Measurements from ENCODE around the gene SUMF1. TPM values are rescaled to one million over a fixed set of nuclear protein-coding genes. Genes with fewer than 3 reads are reported as not detected.

The SUMF1 gene
- total and polyA plus RNA-seq, 8 donors = 27.1 to 43.9 (median 35.3) TPM

DNA sequence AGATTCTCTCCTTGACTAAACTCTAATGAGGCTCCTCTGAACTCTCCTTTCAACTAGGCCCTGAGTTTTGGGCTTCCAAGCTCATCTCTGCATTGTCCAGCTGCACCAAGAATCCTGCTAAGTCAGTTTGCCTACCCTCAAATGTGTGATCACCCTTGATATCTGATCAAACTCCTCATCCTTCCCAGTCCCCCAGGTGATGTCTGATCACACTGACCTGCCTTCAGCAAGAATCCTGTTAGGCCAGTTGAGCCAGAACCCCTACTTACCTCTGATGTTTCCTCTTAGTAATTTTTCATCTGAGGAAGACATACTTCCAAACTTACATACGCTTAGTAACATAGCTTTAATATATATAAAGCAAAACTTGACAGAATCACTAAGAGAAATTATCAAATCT is 28.8 kb downstream of the SUMF1 start:
- Histone ChIP-seq H3K36me3 (no peaks in the 10 kb centered on the region), H3K4me3 (no peak overlapping the region), H3K4me1 (no peaks in the 10 kb centered on the region), H3K27ac (no peak overlapping the region), H3K9me3 (no peaks in the 10 kb centered on the region), H3K27me3 (no peaks in the 10 kb centered on the region)
- ATAC-seq (no peak), DNase-seq (no peak)
- intact Hi-C loops (cut with DNase I) = no loop called here
- TF ChIP-seq, protein P1, sequence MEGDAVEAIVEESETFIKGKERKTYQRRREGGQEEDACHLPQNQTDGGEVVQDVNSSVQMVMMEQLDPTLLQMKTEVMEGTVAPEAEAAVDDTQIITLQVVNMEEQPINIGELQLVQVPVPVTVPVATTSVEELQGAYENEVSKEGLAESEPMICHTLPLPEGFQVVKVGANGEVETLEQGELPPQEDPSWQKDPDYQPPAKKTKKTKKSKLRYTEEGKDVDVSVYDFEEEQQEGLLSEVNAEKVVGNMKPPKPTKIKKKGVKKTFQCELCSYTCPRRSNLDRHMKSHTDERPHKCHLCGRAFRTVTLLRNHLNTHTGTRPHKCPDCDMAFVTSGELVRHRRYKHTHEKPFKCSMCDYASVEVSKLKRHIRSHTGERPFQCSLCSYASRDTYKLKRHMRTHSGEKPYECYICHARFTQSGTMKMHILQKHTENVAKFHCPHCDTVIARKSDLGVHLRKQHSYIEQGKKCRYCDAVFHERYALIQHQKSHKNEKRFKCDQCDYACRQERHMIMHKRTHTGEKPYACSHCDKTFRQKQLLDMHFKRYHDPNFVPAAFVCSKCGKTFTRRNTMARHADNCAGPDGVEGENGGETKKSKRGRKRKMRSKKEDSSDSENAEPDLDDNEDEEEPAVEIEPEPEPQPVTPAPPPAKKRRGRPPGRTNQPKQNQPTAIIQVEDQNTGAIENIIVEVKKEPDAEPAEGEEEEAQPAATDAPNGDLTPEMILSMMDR (IDR thresholded peaks at IDR 0.05) = no peak

DNA sequence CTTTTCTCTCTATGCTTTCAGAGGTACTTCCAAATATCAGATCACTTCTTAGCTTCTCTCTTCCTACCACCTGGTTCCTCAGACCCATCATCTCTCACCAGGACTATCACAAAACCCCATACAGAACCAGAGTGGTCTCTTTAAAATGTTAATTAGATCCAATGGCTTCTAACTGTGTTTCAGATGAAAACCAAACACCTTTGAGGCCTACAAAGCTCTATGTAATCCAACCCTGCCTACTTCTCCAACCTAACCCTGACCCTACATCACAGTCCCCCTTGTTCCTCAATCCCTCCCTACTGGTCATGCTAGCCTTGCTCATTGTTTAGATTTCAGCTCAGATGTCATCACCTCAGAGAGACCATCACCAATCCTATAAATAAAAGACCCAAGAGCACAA is 34.8 kb downstream of the SUMF1 start:
- no peaks in the 10 kb centered on the region for H3K27me3 ChIP-seq
- no peak overlapping the region for H3K4me3 ChIP-seq
- ATAC-seq (no peak), DNase-seq (no peak)
- peaks cover 0 to 5% of the 10 kb centered on the region in 2 donors for H3K36me3 ChIP-seq
- peaks cover 0 to 4% of the 10 kb centered on the region in 2 donors for H3K9me3 ChIP-seq
- intact Hi-C loops (cut with DNase I) = no loop called here
- no peaks in the 10 kb centered on the region for H3K4me1 ChIP-seq
- H3K27ac ChIP-seq = no peak overlapping the region
- TF ChIP-seq, protein P1 (IDR thresholded peaks at IDR 0.05) = no peak

DNA sequence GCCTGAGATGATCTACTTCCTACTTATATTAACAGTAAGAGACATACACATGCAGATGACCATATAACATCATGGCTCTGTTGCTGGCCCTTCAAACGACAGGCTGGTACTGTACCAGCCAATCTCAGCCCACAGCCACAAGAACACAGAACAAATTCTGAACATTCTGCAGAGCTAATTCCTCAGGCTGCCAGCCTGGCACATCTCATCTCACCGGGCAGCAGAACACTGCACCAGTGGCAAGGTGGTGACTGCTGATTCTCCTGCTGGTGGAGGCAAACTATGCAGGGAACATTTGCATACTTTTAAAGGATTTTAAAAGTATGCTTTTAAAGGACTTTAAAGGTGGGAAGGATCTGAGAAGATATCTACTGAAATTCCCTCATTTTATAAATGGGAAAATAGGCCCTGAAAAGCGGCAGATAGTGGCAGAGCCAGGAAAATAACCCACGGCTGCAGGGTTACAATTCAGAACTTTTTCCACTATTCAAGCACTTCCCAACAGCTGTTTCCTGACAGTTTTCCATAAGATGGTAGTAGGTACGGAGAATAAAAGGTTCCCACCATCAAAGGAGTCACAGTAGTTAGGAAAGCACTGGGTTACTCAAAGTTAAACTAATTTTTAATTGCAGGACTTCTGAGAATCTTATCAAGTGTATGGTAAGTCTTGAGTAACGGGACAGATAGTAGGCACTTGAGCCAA is 37.3 kb downstream of the SUMF1 start:
- H3K9me3 ChIP-seq = peaks cover 0 to 4% of the 10 kb centered on the region in 2 donors
- intact Hi-C loops (cut with DNase I) = no loop called here
- no peak overlapping the region for H3K4me3 ChIP-seq
- TF ChIP-seq, protein P1 (IDR thresholded peaks at IDR 0.05) = no peak
- no peaks in the 10 kb centered on the region for H3K27me3 ChIP-seq
- DNase-seq = no peak
- no peak for ATAC-seq
- peaks cover 0 to 6% of the 10 kb centered on the region in 2 donors for H3K4me1 ChIP-seq
- H3K27ac ChIP-seq = no peak overlapping the region
- peaks cover 0 to 5% of the 10 kb centered on the region in 2 donors for H3K36me3 ChIP-seq

DNA sequence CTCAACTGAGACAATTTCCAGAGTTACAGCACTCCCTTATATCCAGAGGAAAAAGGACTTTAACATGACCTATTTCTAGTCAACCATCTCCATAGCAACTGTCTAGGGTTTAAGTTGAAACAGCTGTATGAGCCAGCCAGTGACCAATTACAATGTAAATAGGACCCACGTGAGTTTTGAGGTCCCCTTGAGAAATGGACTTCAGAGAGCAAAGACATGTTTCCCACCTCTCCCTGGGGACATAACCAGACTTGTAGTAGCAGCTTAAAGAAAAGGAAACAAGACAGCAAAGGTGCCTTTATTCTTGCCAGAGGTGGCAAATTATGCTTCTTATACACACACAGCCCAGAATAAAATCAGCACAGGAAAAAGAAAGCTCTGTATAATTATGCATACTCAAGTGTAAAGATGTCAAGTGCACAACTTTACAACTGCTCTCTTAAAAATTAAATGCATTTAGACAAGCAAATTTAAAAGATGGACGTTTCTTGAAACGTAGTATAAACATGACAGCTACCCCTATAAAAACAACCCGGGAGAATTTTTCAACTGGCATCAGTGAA is 40.2 kb downstream of the SUMF1 start:
- intact Hi-C loops (cut with DNase I) = no loop called here

DNA sequence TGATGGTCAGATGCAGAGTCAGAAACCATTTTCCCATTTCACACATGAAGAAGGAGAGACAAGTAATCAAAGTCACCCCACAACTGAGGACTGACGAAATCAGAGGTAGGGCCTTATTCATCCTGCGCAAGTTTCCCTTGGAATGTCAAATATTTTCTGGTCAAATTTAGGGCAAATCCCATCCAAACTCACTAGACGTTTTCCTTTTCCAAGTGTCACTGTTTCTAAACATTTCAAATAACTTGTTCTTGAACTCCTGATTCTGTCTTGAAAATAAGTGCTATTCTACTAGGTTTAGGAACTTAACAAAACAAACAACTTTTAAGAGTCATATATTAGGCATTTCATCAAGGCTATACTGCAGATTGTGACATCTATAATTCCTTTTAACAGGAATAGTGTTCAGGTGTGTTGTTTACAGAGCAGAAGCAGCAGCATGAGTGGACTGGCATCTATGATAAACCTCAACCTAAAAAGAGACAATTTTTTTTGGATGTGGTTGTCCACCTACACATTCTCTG is 40.7 kb downstream of the SUMF1 start:
- Histone ChIP-seq H3K36me3 (peaks cover 0 to 2% of the 10 kb centered on the region in 2 donors), H3K27ac (peak overlapping the region; percentile 5 to 43), H3K4me1 (peaks cover 0 to 10% of the 10 kb centered on the region in 2 donors), H3K27me3 (no peaks in the 10 kb centered on the region), H3K4me3 (no peak overlapping the region), H3K9me3 (no peaks in the 10 kb centered on the region)
- no peak for DNase-seq
- no peak for ATAC-seq
- intact Hi-C loops (cut with DNase I) = no loop called here
- TF ChIP-seq, protein P1 (IDR thresholded peaks at IDR 0.05) = no peak

More for the DNA sequence above, 40.2 kb downstream of the SUMF1 start:
- H3K4me3 ChIP-seq = no peak overlapping the region
- peaks cover 0 to 6% of the 10 kb centered on the region in 2 donors for H3K4me1 ChIP-seq
- H3K27ac ChIP-seq = peak overlapping the region; percentile 5 to 43
- peak in 2 of 4 donors; percentile 33 to 64 for DNase-seq
- peaks cover 0 to 4% of the 10 kb centered on the region in 2 donors for H3K9me3 ChIP-seq
- H3K36me3 ChIP-seq = peaks cover 0 to 5% of the 10 kb centered on the region in 2 donors
- ATAC-seq = peak; percentile 90
- TF ChIP-seq, protein P1 (IDR thresholded peaks at IDR 0.05) = no peak
- no peaks in the 10 kb centered on the region for H3K27me3 ChIP-seq

All from left lung (tissue), 10 donors.